ENCODE data around the gene SIDT2. TPM values are rescaled to one million over a fixed set of nuclear protein-coding genes. Genes with fewer than 3 reads are reported as not detected.
"Not testable (repeated sequence)": the region's sequence is repeated elsewhere in the genome, so short reads cannot be mapped to it uniquely, and the experiment has no call there.

Gene SIDT2
- total RNA-seq, 1 experiment from 2014 or later, result 27.6 TPM

GRCh38 chr11:117205211-117205818 lies 26.8 kb downstream of the SIDT2 start (continued):
- no peak for TF ChIP-seq CTCF (IDR thresholded peaks at IDR 0.05)
- TF ChIP-seq ZNF138 (CRISPR knock-in tag; conservative IDR thresholded peaks at IDR 0.05), result no peak

GRCh38 chr11:117206111-117206510 lies 27.6 kb downstream of the SIDT2 start:
- H3K4me3 Mint-ChIP-seq, result not testable (repeated sequence)

GRCh38 chr11:117206859-117207258 lies 28.3 kb downstream of the SIDT2 start:
- H3K36me3 Mint-ChIP-seq; H3K27ac Mint-ChIP-seq; H3K4me1 Mint-ChIP-seq; H3K27me3 Mint-ChIP-seq (ENCODE audit: low read depth); POLR2A ChIA-PET; H3K9me3 Mint-ChIP-seq; H3K4me3 Mint-ChIP-seq; CTCF ChIA-PET: not testable (repeated sequence)
- peak; percentile 6 for ATAC-seq
- peak; percentile 25 for DNase-seq (ENCODE audit: low spot score)

More at GRCh38 chr11:117206111-117206510, 27.6 kb downstream of the SIDT2 start:
- not testable (repeated sequence) for H3K36me3 Mint-ChIP-seq; H3K27me3 Mint-ChIP-seq (ENCODE audit: low read depth); H3K9me3 Mint-ChIP-seq; H3K4me1 Mint-ChIP-seq; DNase-seq (ENCODE audit: low spot score); ATAC-seq; H3K27ac Mint-ChIP-seq
- POLR2A ChIA-PET, result interaction anchor here (0.6 kb wide), 1 partner anchor 36 kb away, joined by 4 read pairs; no protein-coding TSS in a partner anchor
- CTCF ChIA-PET, result interaction anchor here (0.6 to 1.6 kb wide), 7 partner anchors 16 to 122 kb away, joined by 3 to 7 read pairs (median 4); partner anchors contain the start of genes CEP164, PCSK7 and RNF214

GRCh38 chr11:117207481-117207880 lies 28.9 kb downstream of the SIDT2 start:
- H3K4me1 Mint-ChIP-seq; H3K27me3 Mint-ChIP-seq (ENCODE audit: low read depth); H3K4me3 Mint-ChIP-seq; DNase-seq (ENCODE audit: low spot score); H3K9me3 Mint-ChIP-seq; POLR2A ChIA-PET; H3K36me3 Mint-ChIP-seq; CTCF ChIA-PET; ATAC-seq; H3K27ac Mint-ChIP-seq: not testable (repeated sequence)

GRCh38 chr11:117208710-117209109 lies 30.2 kb downstream of the SIDT2 start:
- H3K9me3 Mint-ChIP-seq; H3K27ac Mint-ChIP-seq; H3K27me3 Mint-ChIP-seq (ENCODE audit: low read depth); H3K36me3 Mint-ChIP-seq; POLR2A ChIA-PET; H3K4me3 Mint-ChIP-seq; H3K4me1 Mint-ChIP-seq: not testable (repeated sequence)
- DNase-seq (ENCODE audit: low spot score), result peak; percentile 54
- ATAC-seq, result peak; percentile 39
- CTCF ChIA-PET, result interaction anchor here (0.6 to 0.7 kb wide), 2 partner anchors 18 to 31 kb away, joined by 3 to 4 read pairs; partner anchors contain the start of gene SIDT2

GRCh38 chr11:117209351-117210125 lies 31.0 kb downstream of the SIDT2 start:
- CTCF ChIA-PET, result interaction anchor here (0.6 to 1.2 kb wide), 3 partner anchors 17 to 31 kb away, joined by 3 to 4 read pairs (median 3); partner anchors contain the start of gene SIDT2
- H3K27me3 Mint-ChIP-seq (ENCODE audit: low read depth); H3K36me3 Mint-ChIP-seq; ATAC-seq; DNase-seq (ENCODE audit: low spot score); H3K9me3 Mint-ChIP-seq; H3K4me1 Mint-ChIP-seq; POLR2A ChIA-PET; H3K4me3 Mint-ChIP-seq: not testable (repeated sequence)
- peak overlapping the region; percentile 59; the same call in 1 of the 2 replicates for H3K27ac Mint-ChIP-seq

- DNase-seq (ENCODE audit: low spot score) (no peak), ATAC-seq (no peak)
- ChIA-PET POLR2A (no interaction called here), CTCF (interaction anchor here (0.6 to 1.3 kb wide), 4 partner anchors 13 to 30 kb away, joined by 3 to 4 read pairs (median 4); no protein-coding TSS in a partner anchor)
- H3K4me3 Mint-ChIP-seq, result no peak overlapping the region
- no peaks in the 10 kb centered on the region for H3K9me3 Mint-ChIP-seq
- peaks cover 3% of the 10 kb centered on the region for H3K36me3 Mint-ChIP-seq
- TF ChIP-seq FOXP1 (CRISPR knock-in tag; IDR thresholded peaks at IDR 0.05; ENCODE audit: borderline replicate concordance), result no peak
- H3K27me3 Mint-ChIP-seq (ENCODE audit: low read depth), result no peaks in the 10 kb centered on the region
- no peaks in the 10 kb centered on the region for H3K4me1 Mint-ChIP-seq
- H3K27ac Mint-ChIP-seq, result no peak overlapping the region
These were observed 32.1 kb downstream of the SIDT2 start for GRCh38 chr11:117210620-117211019.

Data from WTC11 (cell line).